GM18867 (cell line): ENCODE measurements around the gene WNT10A.

ENCODE experiments used
- ATAC-seq: cut with Tn5 transposase; IDR thresholded peaks from one replicate; pipeline ENCODE4 v1.9.1; 2021; ENCODE audit warnings: mild to moderate bottlenecking, moderate library complexity; ENCODE audit not compliant: unreplicated experiment

Gene WNT10A

GRCh38 chr2:218892693-218893348 lies 12.2 kb downstream of the WNT10A start:
- ATAC-seq, result peak; percentile 55

DNA sequence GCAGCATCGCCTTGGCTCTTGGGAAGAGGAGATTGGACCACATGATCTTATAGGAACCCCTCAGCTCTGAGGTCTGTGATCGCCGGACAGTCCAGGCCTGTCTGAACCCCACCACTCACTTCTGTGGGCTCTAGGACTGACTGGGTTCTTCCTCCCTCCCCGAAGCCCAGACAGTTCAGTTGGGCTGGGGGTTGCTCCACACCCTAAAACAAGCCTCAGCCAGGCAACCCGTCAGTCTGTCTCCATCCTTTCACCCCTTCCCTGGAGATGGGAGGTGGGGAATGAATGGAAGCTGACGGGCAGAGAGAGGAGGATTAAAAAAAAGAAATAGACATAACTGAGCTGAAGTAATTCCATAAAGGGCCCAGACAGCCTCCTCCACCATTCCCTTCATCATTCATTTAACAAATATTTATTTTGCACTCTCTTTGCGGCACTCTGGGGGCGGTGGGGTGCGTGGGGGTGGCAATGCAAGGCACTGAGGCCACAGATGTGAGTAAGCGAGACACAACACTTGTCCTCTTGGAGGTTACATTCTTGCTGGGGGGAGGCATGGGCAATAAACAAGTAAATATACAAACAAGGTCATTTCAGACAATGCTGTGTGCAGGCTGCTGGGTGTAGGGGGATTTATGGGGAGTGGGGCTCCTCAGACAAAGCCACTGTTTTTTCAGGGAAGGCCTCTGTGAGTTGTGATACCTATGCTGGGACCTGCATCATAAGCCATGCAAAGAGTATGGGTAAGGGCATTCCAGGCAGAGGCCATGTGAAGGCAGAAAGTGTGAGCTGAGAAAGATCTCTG lies 12.9 kb downstream of the WNT10A start:
- ATAC-seq, result no peak

DNA sequence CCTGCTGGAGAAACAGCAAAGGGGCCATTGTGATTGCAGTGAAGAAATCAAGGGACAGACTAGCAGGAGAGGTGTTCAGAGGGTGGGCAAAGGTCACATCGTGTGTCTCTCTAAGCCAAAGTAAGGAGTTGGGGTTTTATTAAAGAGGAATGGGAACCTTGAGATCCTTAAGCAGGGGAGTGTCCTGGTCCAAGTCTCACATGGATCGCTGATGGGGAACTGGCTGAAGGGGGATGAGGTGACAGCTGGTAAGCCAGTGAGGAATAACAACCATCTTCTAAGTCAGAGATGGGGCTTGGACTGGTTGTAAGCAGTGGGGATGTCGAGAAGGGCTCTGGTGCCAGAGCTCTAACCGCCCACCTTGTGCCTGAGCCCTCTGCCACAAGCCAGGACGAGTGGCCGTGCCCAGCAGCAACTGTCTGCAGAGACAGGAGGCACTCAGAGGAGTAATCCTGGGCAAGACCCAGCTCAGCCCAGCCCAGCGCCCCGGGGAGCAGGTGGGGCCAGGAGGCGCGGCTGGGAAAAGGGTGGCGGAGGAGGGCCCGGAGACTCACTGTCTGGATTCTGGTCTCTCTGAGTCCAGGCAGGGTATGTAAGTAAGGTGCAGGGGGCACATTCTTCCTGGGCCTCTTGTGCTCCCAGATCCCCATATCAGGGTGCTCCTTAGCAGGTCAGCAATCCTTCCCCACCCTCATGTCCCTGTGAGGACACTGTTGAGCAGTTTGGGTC lies 13.7 kb downstream of the WNT10A start:
- no peak for ATAC-seq

GRCh38 chr2:218894880-218895157 lies 14.2 kb downstream of the WNT10A start:
- no peak for ATAC-seq

DNA sequence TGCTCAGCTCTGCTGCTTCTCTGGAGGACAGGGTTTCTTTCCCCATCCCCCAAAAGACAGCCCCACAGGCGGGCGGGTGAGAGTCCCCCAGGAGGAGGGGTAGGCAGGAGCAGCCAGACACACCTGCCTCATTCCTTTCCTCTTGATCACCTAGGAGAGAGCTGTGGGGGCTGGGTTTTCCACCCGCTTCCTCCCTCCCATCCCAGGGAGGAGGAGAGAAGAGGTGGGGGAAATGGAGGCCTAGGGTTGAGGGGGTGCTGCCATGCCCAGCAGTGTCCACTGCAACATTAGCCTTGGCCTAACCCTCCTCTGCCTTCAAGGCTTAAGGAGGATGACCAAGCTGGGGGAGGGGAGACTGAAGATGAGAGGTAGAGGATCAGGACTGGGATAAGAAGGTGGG lies 14.7 kb downstream of the WNT10A start:
- no peak for ATAC-seq

GRCh38 chr2:218895759-218896500 lies 15.3 kb downstream of the WNT10A start:
- ATAC-seq, result peak; percentile 21

- peak; percentile 54 for ATAC-seq
Measured at GRCh38 chr2:218896501-218897393, 16.1 kb downstream of the WNT10A start.

DNA sequence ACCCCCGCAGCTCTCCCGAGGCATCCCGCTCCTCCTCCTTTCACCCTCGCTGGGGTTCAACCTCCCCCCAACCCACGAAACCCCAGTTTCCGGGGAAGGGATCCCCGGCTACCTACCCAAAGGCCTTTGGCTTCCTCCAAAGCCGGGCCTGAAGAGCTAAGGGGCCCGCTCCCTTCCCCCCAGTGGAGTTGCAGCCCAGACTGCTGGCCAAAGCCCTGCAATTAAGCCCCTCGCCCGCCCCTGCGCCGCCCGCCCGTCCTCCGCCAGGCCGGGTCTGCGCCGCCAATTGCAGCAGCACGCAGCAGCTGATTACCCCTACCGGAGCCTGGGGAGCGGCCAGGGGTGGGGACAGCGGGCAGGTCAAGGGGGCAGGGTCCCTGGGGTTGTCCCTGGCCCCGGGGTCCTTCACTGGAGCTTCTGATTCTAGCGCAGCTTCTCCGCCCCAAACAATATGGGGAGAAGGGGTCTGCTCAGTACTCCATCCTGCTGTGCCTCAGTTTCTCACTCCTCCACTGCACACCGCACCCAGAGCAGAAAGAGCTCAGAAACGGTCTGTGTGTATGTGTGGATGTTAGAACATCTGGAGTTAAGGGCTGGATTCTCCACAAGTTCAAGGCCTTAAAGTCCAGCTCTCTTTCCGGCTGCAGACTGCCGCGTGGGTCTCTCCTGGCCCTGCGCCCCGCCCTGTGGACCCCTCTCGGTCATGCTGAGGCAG lies 16.9 kb downstream of the WNT10A start:
- ATAC-seq, result no peak

GRCh38 chr2:218898109-218898878 lies 17.6 kb downstream of the WNT10A start:
- ATAC-seq, result peak; percentile 42

GRCh38 chr2:218899147-218899546 lies 18.5 kb downstream of the WNT10A start:
- no peak for ATAC-seq

GRCh38 chr2:218902427-218902826 lies 21.8 kb downstream of the WNT10A start:
- no peak for ATAC-seq

DNA sequence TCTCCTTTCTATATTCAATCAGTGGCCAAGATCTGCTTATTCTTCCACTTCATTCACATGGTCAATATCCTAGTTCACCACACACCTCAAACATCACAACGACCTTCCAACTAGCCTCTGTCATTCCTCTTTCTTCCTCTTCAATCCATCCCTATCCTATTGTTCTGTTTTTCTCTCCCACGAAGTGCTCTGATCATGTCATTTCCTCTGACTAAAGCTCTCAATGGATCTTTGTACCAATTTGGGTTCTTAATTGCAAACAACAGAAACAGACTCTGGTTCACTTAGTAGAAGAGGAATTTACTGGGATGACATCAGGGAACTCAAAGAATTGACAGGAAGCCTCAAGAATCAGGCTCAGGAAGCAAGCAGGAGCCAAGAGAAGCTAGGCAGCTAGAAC lies 23.5 kb downstream of the WNT10A start:
- no peak for ATAC-seq

GRCh38 chr2:218908721-218909619 lies 28.3 kb downstream of the WNT10A start:
- peak; percentile 91 for ATAC-seq

DNA sequence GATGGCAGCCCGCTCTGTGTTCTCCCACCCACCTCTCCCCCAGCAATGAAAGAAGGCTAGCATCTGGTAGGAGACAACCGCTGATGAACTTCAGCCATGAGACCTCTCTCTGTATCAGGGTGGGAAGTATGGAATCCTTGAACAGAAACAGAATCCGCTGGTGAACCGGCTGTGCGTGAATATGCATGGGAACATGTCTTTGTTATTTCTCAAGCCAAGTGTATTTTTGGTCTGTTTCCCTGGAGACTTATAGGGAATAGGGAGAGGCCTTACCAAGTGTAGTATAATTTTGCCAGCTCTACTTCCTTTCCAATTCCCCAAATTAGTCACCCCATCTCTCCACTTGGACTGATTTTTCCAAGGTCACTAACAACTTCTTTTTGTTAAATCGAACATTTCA lies 30.1 kb downstream of the WNT10A start:
- ATAC-seq, result no peak

GRCh38 chr2:218920504-218920903 lies 39.9 kb downstream of the WNT10A start:
- no peak for ATAC-seq

DNA sequence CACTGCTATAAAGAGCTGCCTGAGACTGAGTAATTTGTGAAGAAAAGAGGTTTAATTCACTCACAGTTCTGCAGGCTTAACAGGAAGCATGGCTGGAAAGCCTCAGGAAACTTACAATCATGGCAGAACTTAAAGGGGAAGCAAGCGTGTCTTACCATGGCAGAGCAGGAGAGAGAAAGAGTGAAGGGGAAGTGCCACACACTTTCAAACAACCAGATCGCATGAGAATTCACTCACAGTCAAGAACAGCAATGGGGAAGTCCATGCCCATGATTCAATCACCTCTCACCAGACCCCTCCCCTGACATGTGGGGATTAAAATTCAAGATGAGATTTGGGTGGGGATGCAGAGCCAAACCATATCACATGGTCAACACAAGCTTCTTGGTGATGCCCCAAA lies 44.1 kb downstream of the WNT10A start:
- ATAC-seq, result no peak

GRCh38 chr2:218925434-218925833 lies 44.8 kb downstream of the WNT10A start:
- ATAC-seq, result no peak

GRCh38 chr2:218927422-218927821 lies 46.8 kb downstream of the WNT10A start:
- ATAC-seq, result no peak
